Mammary epithelial cell (primary cell): ENCODE measurements around the gene EMX1.

Source experiments
- CTCF ChIP-seq, 2 donors: IDR thresholded peaks in 1 of 2; conservative IDR thresholded peaks in 1 of 2; 2 replicates each; pipeline ENCODE4 v1.5.1; 2011 to 2012; ENCODE audit warnings: inconsistent platforms in 2 of 2, low read length in 2 of 2, mild to moderate bottlenecking in 2 of 2, control low read depth in 1 of 2, low read depth in 1 of 2; ENCODE audit not compliant: insufficient read depth in 1 of 2; ENCODE audit errors: extremely low read depth in 1 of 2
- EZH2 ChIP-seq: IDR thresholded peaks from 2 replicates; pipeline ENCODE4 v1.6.1; 2012; ENCODE audit warnings: low read length, inconsistent platforms, borderline replicate concordance

- no peak for TF ChIP-seq CTCF (conservative IDR thresholded peaks at IDR 0.05 in 1 of 2, IDR thresholded peaks at IDR 0.05 in 1 of 2; ENCODE audit: extremely low read depth in 1 of 2, insufficient read depth in 1 of 2, low read depth in 1 of 2, low read length in 2 of 2)
- TF ChIP-seq EZH2 = no peak
Observed at GRCh38 chr2:72886505-72887031, 30.8 kb upstream of the EMX1 start.
